Upper lobe of left lung (tissue), 4 donors: ENCODE measurements around the gene SLC6A20.

Experiments used
- CTCF ChIP-seq, 6 experiments: fragments of 450-650 bp in 4 of 6; fragments of 200-600 bp in 2 of 6; sonication (generic) in 2 of 6; IDR thresholded peaks; one replicate each; pipeline ENCODE4 v1.5.1; 2016 to 2019; ENCODE audit warnings: antibody characterized with exemption in 6 of 6
- EP300 ChIP-seq, 4 donors: sonication (generic); formaldehyde crosslinking; IDR thresholded peaks; one replicate each; pipeline ENCODE4 v1.5.1; 2017; ENCODE audit warnings: antibody characterized with exemption in 4 of 4, control low read depth in 2 of 4
- POLR2A ChIP-seq, 4 donors: fragments of 450-650 bp; IDR thresholded peaks; one replicate each; pipeline ENCODE4 v1.5.1; 2016 to 2017; ENCODE audit warnings: antibody characterized with exemption in 4 of 4, mild to moderate bottlenecking in 2 of 4
- POLR2AphosphoS5 ChIP-seq, 2 donors: sonication (generic); formaldehyde crosslinking; IDR thresholded peaks; one replicate each; pipeline ENCODE4 v1.5.1; 2017; ENCODE audit warnings: antibody characterized with exemption in 2 of 2

GRCh38 chr3:45730409-45731154, 65.8 kb downstream of the SLC6A20 start:
- TF ChIP-seq CTCF (IDR thresholded peaks at IDR 0.05) (no peak), POLR2AphosphoS5 (IDR thresholded peaks at IDR 0.05) (no peak), POLR2A (IDR thresholded peaks at IDR 0.05) (no peak), EP300 (IDR thresholded peaks at IDR 0.05) (no peak)
